GM23338 (cell line): Measurements from ENCODE around the gene TEX54. TPM values are rescaled to one million over a fixed set of nuclear protein-coding genes. Genes with fewer than 3 reads are reported as not detected.

Experiments
- ATAC-seq: fragments of 200-7000 bp; cut with Tn5 transposase; 3 replicates; pipeline ENCODE4 v1.9.1; 2020
- DNase-seq: peaks from one replicate; pipeline ENCODE4 v3.0.0-alpha.2; 2015; ENCODE audit warnings: low spot score
- H2AFZ ChIP-seq: fragments of 200-600 bp; sonication (generic); 2 replicates; pipeline ENCODE4 v1.8.0; 2016; ENCODE audit warnings: antibody characterized with exemption, mild to moderate bottlenecking, moderate library complexity
- H3F3A ChIP-seq: fragments of 200-600 bp; sonication (generic); replicated peaks from 2 replicates; pipeline ENCODE4 v1.8.0; 2017; ENCODE audit warnings: antibody characterized with exemption, mixed run types, low read depth
- H3K27ac ChIP-seq: fragments of 200-600 bp; sonication (generic); 2 replicates; pipeline ENCODE4 v1.6.1; 2016; ENCODE audit warnings: low read depth
- H3K27me3 ChIP-seq: fragments of 200-600 bp; sonication (generic); 2 replicates; pipeline ENCODE4 v1.8.0; 2016; ENCODE audit warnings: mild to moderate bottlenecking, mixed run types, moderate library complexity; ENCODE audit not compliant: insufficient read depth
- H3K36me3 ChIP-seq: fragments of 200-600 bp; sonication (generic); 2 replicates; pipeline ENCODE4 v1.8.0; 2016; ENCODE audit warnings: mild to moderate bottlenecking; ENCODE audit not compliant: insufficient read depth
- H3K4me1 ChIP-seq: fragments of 200-600 bp; sonication (generic); 2 replicates; pipeline ENCODE4 v1.8.0; 2016; ENCODE audit warnings: mild to moderate bottlenecking, moderate library complexity; ENCODE audit not compliant: insufficient read depth
- H3K4me2 ChIP-seq: fragments of 200-600 bp; sonication (generic); 2 replicates; pipeline ENCODE4 v1.7.1; 2017; ENCODE audit warnings: mixed run types
- H3K4me3 ChIP-seq: fragments of 200-600 bp; sonication (generic); 2 replicates; pipeline ENCODE4 v1.6.1; 2016; ENCODE audit warnings: mixed run types
- H3K79me2 ChIP-seq: fragments of 200-600 bp; sonication (generic); replicated peaks from 2 replicates; pipeline ENCODE4 v1.8.0; 2017; ENCODE audit warnings: mild to moderate bottlenecking; ENCODE audit not compliant: insufficient read depth
- H3K9me2 ChIP-seq: fragments of 200-600 bp; sonication (generic); 2 replicates; pipeline ENCODE4 v1.8.0; 2017; ENCODE audit not compliant: insufficient read depth
- H4K20me1 ChIP-seq: fragments of 200-600 bp; sonication (generic); replicated peaks from 2 replicates; pipeline ENCODE4 v1.8.0; 2017; ENCODE audit warnings: mild to moderate bottlenecking; ENCODE audit not compliant: insufficient read depth
- H3K27ac Mint-ChIP-seq: 2 replicates; pipeline ENCODE4 v1.8.0; 2020; ENCODE audit warnings: inconsistent platforms, mild to moderate bottlenecking, moderate library complexity, mixed read lengths
- H3K27me3 Mint-ChIP-seq: 3 replicates; pipeline ENCODE4 v1.8.0; 2022; ENCODE audit warnings: low read depth, mild to moderate bottlenecking, moderate library complexity, mixed read lengths, inconsistent platforms; ENCODE audit not compliant: insufficient read depth, poor library complexity
- H3K36me3 Mint-ChIP-seq: 3 replicates; pipeline ENCODE4 v1.8.0; 2021; ENCODE audit warnings: low read depth, mild to moderate bottlenecking, inconsistent platforms, moderate library complexity, mixed read lengths
- H3K4me1 Mint-ChIP-seq: 3 replicates; pipeline ENCODE4 v1.8.0; 2020; ENCODE audit warnings: mild to moderate bottlenecking, inconsistent platforms, mixed read lengths
- H3K4me3 Mint-ChIP-seq: 3 replicates; pipeline ENCODE4 v1.8.0; 2021; ENCODE audit warnings: moderate library complexity, mild to moderate bottlenecking, inconsistent platforms, mixed read lengths
- H3K9me3 Mint-ChIP-seq: 3 replicates; pipeline ENCODE4 v1.8.0; 2020; ENCODE audit warnings: moderate library complexity, mild to moderate bottlenecking, inconsistent platforms, mixed read lengths
- CREB1 ChIP-seq: fragments of 250-450 bp; sonication (Bioruptor Pico); IDR thresholded peaks from 2 replicates; pipeline ENCODE4 v1.5.0; 2020; ENCODE audit warnings: low read depth, mild to moderate bottlenecking, moderate library complexity
- CTCF ChIP-seq, 2 experiments: fragments of 200-600 bp in 1 of 2; sonication (generic) in 1 of 2; conservative IDR thresholded peaks; 2 replicates each; pipeline versions ENCODE4 v1.5.1 to v1.6.1; 2016 to 2017; ENCODE audit warnings: antibody characterized with exemption in 2 of 2, low read depth in 2 of 2, mild to moderate bottlenecking in 2 of 2, moderate library complexity in 1 of 2
- ETS1 ChIP-seq: IDR thresholded peaks from 2 replicates; pipeline ENCODE4 v1.6.1; 2016; ENCODE audit warnings: antibody characterized with exemption
- ZNF462 ChIP-seq: fragments of 250-450 bp; sonication (Bioruptor Pico); IDR thresholded peaks from 2 replicates; pipeline ENCODE4 v1.5.0; 2020; ENCODE audit warnings: mild to moderate bottlenecking, moderate library complexity
- polyA plus RNA-seq: library from polyadenylated mRNA; unstranded; fragments of >200 nt; fragmentation: Nextera tagmentation; extraction: Ambion mirVana; gene quantifications from 2 replicates; pipeline ENCODE4 v1.2.1, GENCODE V29; 2016
- total RNA-seq: library from RNA; depleted of rRNA; stranded (reverse); fragments of >200 nt; shearing (Covaris generic); gene quantifications from 2 replicates; pipeline ENCODE4 v1.2.3, GENCODE V29; 2014

Gene TEX54
- total and polyA plus RNA-seq, 2 experiments from 2014 or later = 1.9 TPM; not detected in 1

GRCh38 chr11:62787005-62787759 is 45.5 kb downstream of the TEX54 start, which contains the start of gene TMEM179B (continued):
- no peak for TF ChIP-seq ZNF462 (CRISPR knock-in tag)

- H3F3A ChIP-seq = peaks cover 46% of the 10 kb centered on the region
- peaks cover 11% of the 10 kb centered on the region; the same call in 1 of the 2 replicates for H3K4me1 ChIP-seq
- DNase-seq (peak; percentile 97), ATAC-seq (peak; percentile 75)
- H3K4me3 ChIP-seq = peak overlapping the region; percentile 77
- Mint-ChIP-seq H3K27me3 (peaks cover 13% of the 10 kb centered on the region), H3K36me3 (peaks cover 72% of the 10 kb centered on the region), H3K4me1 (peaks cover 22% of the 10 kb centered on the region), H3K4me3 (peak overlapping the region; percentile 72), H3K27ac (no peak overlapping the region), H3K9me3 (no peaks in the 10 kb centered on the region; the same call in 2 of the 3 replicates)
- H3K27ac ChIP-seq = peak overlapping the region; percentile 98
- no peaks in the 10 kb centered on the region for H3K9me2 ChIP-seq
- H4K20me1 ChIP-seq = no peaks in the 10 kb centered on the region
- no peak overlapping the region for H2AFZ ChIP-seq
- H3K4me2 ChIP-seq = peak overlapping the region; percentile 86
- no peaks in the 10 kb centered on the region for H3K27me3 ChIP-seq
- TF ChIP-seq CREB1 (CRISPR knock-in tag) = peak; percentile 68
- TF ChIP-seq CTCF (conservative IDR thresholded peaks at IDR 0.05; ENCODE audit: low read depth in 2 of 2) = peak; percentile 76 to 92
- no peak for TF ChIP-seq ETS1
- H3K36me3 ChIP-seq = peaks cover 12% of the 10 kb centered on the region; the same call in 1 of the 2 replicates
- peaks cover 37% of the 10 kb centered on the region for H3K79me2 ChIP-seq
Measured at GRCh38 chr11:62786318-62787004, 46.2 kb downstream of the TEX54 start.
